ENCODE results near the gene MVB12B.

GRCh38 chr9:126304971-126305320 lies 21.7 kb upstream of the MVB12B start:
- TF ChIP-seq CTCF (IDR thresholded peaks at IDR 0.05), result no peak
- TF ChIP-seq ZFX (IDR thresholded peaks at IDR 0.05; ENCODE audit: borderline replicate concordance), result no peak

Measured in 22Rv1 (cell line).